Activated CD8-positive, alpha-beta memory T cell treated with anti-CD3 and anti-CD28 coated beads, Interleukin-2, amount 10 ng/mL, durations not matched to agents 7 days and 5 days (primary cell): ENCODE results near the gene NRXN2. TPM values are rescaled to one million over a fixed set of nuclear protein-coding genes. Genes with fewer than 3 reads are reported as not detected.
"Not testable (repeated sequence)": the region's sequence is repeated elsewhere in the genome, so short reads cannot be mapped to it uniquely, and the experiment has no call there.

Experiments
- ATAC-seq: fragments of 150-1000 bp; cut with Tn5 transposase; one replicate; pipeline ENCODE4 v1.10.0; 2021; ENCODE audit warnings: moderate library complexity
- CTCF ChIA-PET: fragments of 350-600 bp; sonication (Branson Sonifier 250); formaldehyde crosslinking; loops from one replicate; lab custom pipeline; 2021; ENCODE audit warnings: antibody characterized with exemption; lab: Charles Lee
- DNase-seq: peaks from one replicate; pipeline ENCODE4 v3.0.0-alpha.2; 2020
- H3K27ac Mint-ChIP-seq: one replicate; pipeline ENCODE4 v1.8.0; 2021; ENCODE audit warnings: mild to moderate bottlenecking, mixed read lengths
- H3K27me3 Mint-ChIP-seq: one replicate; pipeline ENCODE4 v1.8.0; 2021; ENCODE audit warnings: mixed read lengths
- H3K36me3 Mint-ChIP-seq: one replicate; pipeline ENCODE4 v1.8.0; 2021; ENCODE audit warnings: mild to moderate bottlenecking, mixed read lengths
- H3K4me1 Mint-ChIP-seq: one replicate; pipeline ENCODE4 v1.8.0; 2021; ENCODE audit warnings: mixed read lengths
- H3K4me3 Mint-ChIP-seq: one replicate; pipeline ENCODE4 v1.8.0; 2021; ENCODE audit warnings: mild to moderate bottlenecking, moderate library complexity, mixed read lengths
- H3K9me3 Mint-ChIP-seq: one replicate; pipeline ENCODE4 v1.8.0; 2022; ENCODE audit warnings: low read depth, mixed read lengths
- total RNA-seq, 2 experiments: library from RNA; stranded (reverse); gene quantifications; one replicate each; pipeline ENCODE4 v1.2.3, GENCODE V29; 2021

The NRXN2 gene
- total RNA-seq, 2 experiments from 2014 or later: 0.23 to 0.40 TPM

- no peak overlapping the region for H3K27ac Mint-ChIP-seq
- DNase-seq (no peak), ATAC-seq (no peak)
- H3K4me1 Mint-ChIP-seq: no peaks in the 10 kb centered on the region
- H3K27me3 Mint-ChIP-seq: peaks cover 56% of the 10 kb centered on the region
- CTCF ChIA-PET: interaction anchor here (2.3 kb wide), 1 partner anchor 11 kb away, joined by 9 read pairs; no protein-coding TSS in a partner anchor
- H3K36me3 Mint-ChIP-seq: no peaks in the 10 kb centered on the region
- H3K9me3 Mint-ChIP-seq: no peaks in the 10 kb centered on the region
- H3K4me3 Mint-ChIP-seq: no peak overlapping the region
Observed at GRCh38 chr11:64677441-64678023, 45.5 kb downstream of the NRXN2 start.

GRCh38 chr11:64676261-64676615 is 46.8 kb downstream of the NRXN2 start:
- Mint-ChIP-seq H3K27ac (no peak overlapping the region), H3K4me3 (no peak overlapping the region), H3K4me1 (no peaks in the 10 kb centered on the region), H3K9me3 (no peaks in the 10 kb centered on the region), H3K36me3 (no peaks in the 10 kb centered on the region), H3K27me3 (peaks cover 60% of the 10 kb centered on the region)
- DNase-seq: no peak
- no peak for ATAC-seq
- CTCF ChIA-PET: interaction anchor here (1.3 kb wide), 1 partner anchor 12 kb away, joined by 3 read pairs; no protein-coding TSS in a partner anchor

- no peaks in the 10 kb centered on the region for H3K4me1 Mint-ChIP-seq
- H3K4me3 Mint-ChIP-seq: no peak overlapping the region
- no peaks in the 10 kb centered on the region for H3K9me3 Mint-ChIP-seq
- DNase-seq: no peak
- no peak for ATAC-seq
- H3K27me3 Mint-ChIP-seq: peaks cover 61% of the 10 kb centered on the region
- H3K36me3 Mint-ChIP-seq: no peaks in the 10 kb centered on the region
- CTCF ChIA-PET: interaction anchor here (1.1 to 1.3 kb wide), 2 partner anchors 13 to 23 kb away, joined by 3 read pairs; no protein-coding TSS in a partner anchor
- no peak overlapping the region for H3K27ac Mint-ChIP-seq
Observed at GRCh38 chr11:64675450-64676260, 47.3 kb downstream of the NRXN2 start.

- Mint-ChIP-seq H3K27me3 (peaks cover 56% of the 10 kb centered on the region), H3K4me1 (no peaks in the 10 kb centered on the region)
Observed at GRCh38 chr11:64674774-64675173, 48.2 kb downstream of the NRXN2 start.

GRCh38 chr11:64673279-64673678 is 49.7 kb downstream of the NRXN2 start:
- Mint-ChIP-seq H3K4me1 (no peaks in the 10 kb centered on the region), H3K27me3 (peaks cover 47% of the 10 kb centered on the region), H3K36me3 (no peaks in the 10 kb centered on the region), H3K4me3 (no peak overlapping the region), H3K27ac (no peak overlapping the region), H3K9me3 (no peaks in the 10 kb centered on the region)
- DNase-seq (no peak), ATAC-seq (no peak)
- CTCF ChIA-PET: interaction anchor here (2.3 kb wide), 1 partner anchor 15 kb away, joined by 8 read pairs; no protein-coding TSS in a partner anchor

More at GRCh38 chr11:64674774-64675173, 48.2 kb downstream of the NRXN2 start:
- H3K9me3 Mint-ChIP-seq: no peaks in the 10 kb centered on the region
- CTCF ChIA-PET: interaction anchor here (1.1 to 2.3 kb wide), 2 partner anchors 14 to 22 kb away, joined by 3 to 8 read pairs; no protein-coding TSS in a partner anchor
- H3K4me3 Mint-ChIP-seq: no peak overlapping the region
- ATAC-seq (no peak), DNase-seq (no peak)
- H3K36me3 Mint-ChIP-seq: no peaks in the 10 kb centered on the region
- H3K27ac Mint-ChIP-seq: no peak overlapping the region

- ATAC-seq (no peak), DNase-seq (no peak)
- Mint-ChIP-seq H3K27me3 (peaks cover 44% of the 10 kb centered on the region), H3K27ac (no peak overlapping the region), H3K36me3 (no peaks in the 10 kb centered on the region), H3K4me3 (no peak overlapping the region), H3K9me3 (no peaks in the 10 kb centered on the region), H3K4me1 (no peaks in the 10 kb centered on the region)
- CTCF ChIA-PET: interaction anchor here (1.6 to 2.3 kb wide), 2 partner anchors 16 to 20 kb away, joined by 4 to 8 read pairs; no protein-coding TSS in a partner anchor
Observed at GRCh38 chr11:64672875-64673274, 50.1 kb downstream of the NRXN2 start.

GRCh38 chr11:64670975-64671374 is 52.0 kb downstream of the NRXN2 start:
- DNase-seq: no peak
- CTCF ChIA-PET: no interaction called here
- Mint-ChIP-seq H3K36me3 (no peaks in the 10 kb centered on the region), H3K27me3 (peaks cover 28% of the 10 kb centered on the region), H3K4me1 (no peaks in the 10 kb centered on the region), H3K4me3 (no peak overlapping the region), H3K9me3 (no peaks in the 10 kb centered on the region), H3K27ac (no peak overlapping the region)
- no peak for ATAC-seq

GRCh38 chr11:64667154-64667745 is 55.7 kb downstream of the NRXN2 start:
- peaks cover 8% of the 10 kb centered on the region for H3K27me3 Mint-ChIP-seq
- no peak overlapping the region for H3K27ac Mint-ChIP-seq
- CTCF ChIA-PET: interaction anchor here (2.2 kb wide), 1 partner anchor 21 kb away, joined by 5 read pairs; no protein-coding TSS in a partner anchor
- no peak overlapping the region for H3K4me3 Mint-ChIP-seq
- H3K4me1 Mint-ChIP-seq: no peaks in the 10 kb centered on the region
- ATAC-seq: no peak
- H3K36me3 Mint-ChIP-seq: no peaks in the 10 kb centered on the region
- H3K9me3 Mint-ChIP-seq: no peaks in the 10 kb centered on the region
- no peak for DNase-seq

GRCh38 chr11:64665411-64665821 is 57.6 kb downstream of the NRXN2 start:
- Mint-ChIP-seq H3K36me3 (no peaks in the 10 kb centered on the region), H3K27me3 (no peaks in the 10 kb centered on the region), H3K4me1 (no peaks in the 10 kb centered on the region), H3K9me3 (no peaks in the 10 kb centered on the region), H3K4me3 (no peak overlapping the region), H3K27ac (no peak overlapping the region)
- no peak for DNase-seq
- no peak for ATAC-seq
- CTCF ChIA-PET: interaction anchor here (1.7 kb wide), 1 partner anchor 23 kb away, joined by 4 read pairs; no protein-coding TSS in a partner anchor

GRCh38 chr11:64664236-64664870 is 58.6 kb downstream of the NRXN2 start:
- H3K27me3 Mint-ChIP-seq, H3K4me1 Mint-ChIP-seq: not testable (repeated sequence)

GRCh38 chr11:64663656-64664055 is 59.3 kb downstream of the NRXN2 start:
- Mint-ChIP-seq H3K4me1 (no peaks in the 10 kb centered on the region), H3K27ac (no peak overlapping the region), H3K36me3 (no peaks in the 10 kb centered on the region), H3K9me3 (no peaks in the 10 kb centered on the region), H3K4me3 (no peak overlapping the region), H3K27me3 (no peaks in the 10 kb centered on the region)
- ATAC-seq (no peak), DNase-seq (no peak)
- CTCF ChIA-PET: interaction anchor here (1.0 kb wide), 1 partner anchor 25 kb away, joined by 3 read pairs; no protein-coding TSS in a partner anchor

More at GRCh38 chr11:64664236-64664870, 58.6 kb downstream of the NRXN2 start:
- not testable (repeated sequence) for H3K27ac Mint-ChIP-seq, H3K4me3 Mint-ChIP-seq, ATAC-seq, DNase-seq, H3K9me3 Mint-ChIP-seq, H3K36me3 Mint-ChIP-seq
- CTCF ChIA-PET: interaction anchor here (1.7 kb wide), 1 partner anchor 24 kb away, joined by 4 read pairs; no protein-coding TSS in a partner anchor

GRCh38 chr11:64661614-64662013 is 61.4 kb downstream of the NRXN2 start:
- Mint-ChIP-seq H3K4me3 (no peak overlapping the region), H3K4me1 (no peaks in the 10 kb centered on the region), H3K27me3 (no peaks in the 10 kb centered on the region), H3K27ac (no peak overlapping the region), H3K9me3 (no peaks in the 10 kb centered on the region), H3K36me3 (no peaks in the 10 kb centered on the region)
- DNase-seq (no peak), ATAC-seq (no peak)
- CTCF ChIA-PET: no interaction called here

- Mint-ChIP-seq H3K36me3 (no peaks in the 10 kb centered on the region), H3K9me3 (no peaks in the 10 kb centered on the region), H3K4me1 (no peaks in the 10 kb centered on the region), H3K4me3 (no peak overlapping the region), H3K27me3 (no peaks in the 10 kb centered on the region), H3K27ac (no peak overlapping the region)
- DNase-seq: no peak
- ATAC-seq: no peak
- CTCF ChIA-PET: no interaction called here
Observed at GRCh38 chr11:64661146-64661545, 61.9 kb downstream of the NRXN2 start.
